Hematopoietic multipotent progenitor cell treated with erythropoietin and hydrocortisone succinate and interleukin-3 and kit ligand, for 17 days (in vitro differentiated cells): ENCODE data around the gene MGAT4C.

Experiments
- DNase-seq: peaks from one replicate; pipeline ENCODE4 v3.0.0-alpha.2; 2015; ENCODE audit warnings: low spot score

MGAT4C gene

GRCh38 chr12:85971800-85972199, 284.4 kb downstream of the MGAT4C start:
- DNase-seq, result no peak

GRCh38 chr12:85968606-85969005, 287.6 kb downstream of the MGAT4C start:
- DNase-seq, result no peak

GRCh38 chr12:85963326-85963725, 292.9 kb downstream of the MGAT4C start:
- no peak for DNase-seq

- DNase-seq, result no peak
These were observed 300.1 kb downstream of the MGAT4C start for GRCh38 chr12:85956081-85956480.

GRCh38 chr12:85955127-85955526, 301.1 kb downstream of the MGAT4C start:
- DNase-seq, result no peak

GRCh38 chr12:85951823-85952222, 304.4 kb downstream of the MGAT4C start:
- no peak for DNase-seq

GRCh38 chr12:85949253-85949652, 306.9 kb downstream of the MGAT4C start:
- no peak for DNase-seq

- DNase-seq, result no peak
These were observed 307.9 kb downstream of the MGAT4C start for GRCh38 chr12:85948340-85948739.

- DNase-seq, result no peak
These were observed 308.9 kb downstream of the MGAT4C start for GRCh38 chr12:85947286-85947685.

- no peak for DNase-seq
These were observed 309.8 kb downstream of the MGAT4C start for GRCh38 chr12:85946375-85946774.

- no peak for DNase-seq
These were observed 329.0 kb downstream of the MGAT4C start for GRCh38 chr12:85927166-85927565.

- no peak for DNase-seq
These were observed 332.3 kb downstream of the MGAT4C start for GRCh38 chr12:85923767-85924331.

GRCh38 chr12:85920324-85920947, 335.8 kb downstream of the MGAT4C start:
- DNase-seq, result peak; percentile 10
